ENCODE results near the gene ACTN2. TPM values are rescaled to one million over a fixed set of nuclear protein-coding genes. Genes with fewer than 3 reads are reported as not detected.

The ACTN2 gene
- total RNA-seq, 2 donors from 2014 or later = 0.06 to 0.19 TPM

DNA sequence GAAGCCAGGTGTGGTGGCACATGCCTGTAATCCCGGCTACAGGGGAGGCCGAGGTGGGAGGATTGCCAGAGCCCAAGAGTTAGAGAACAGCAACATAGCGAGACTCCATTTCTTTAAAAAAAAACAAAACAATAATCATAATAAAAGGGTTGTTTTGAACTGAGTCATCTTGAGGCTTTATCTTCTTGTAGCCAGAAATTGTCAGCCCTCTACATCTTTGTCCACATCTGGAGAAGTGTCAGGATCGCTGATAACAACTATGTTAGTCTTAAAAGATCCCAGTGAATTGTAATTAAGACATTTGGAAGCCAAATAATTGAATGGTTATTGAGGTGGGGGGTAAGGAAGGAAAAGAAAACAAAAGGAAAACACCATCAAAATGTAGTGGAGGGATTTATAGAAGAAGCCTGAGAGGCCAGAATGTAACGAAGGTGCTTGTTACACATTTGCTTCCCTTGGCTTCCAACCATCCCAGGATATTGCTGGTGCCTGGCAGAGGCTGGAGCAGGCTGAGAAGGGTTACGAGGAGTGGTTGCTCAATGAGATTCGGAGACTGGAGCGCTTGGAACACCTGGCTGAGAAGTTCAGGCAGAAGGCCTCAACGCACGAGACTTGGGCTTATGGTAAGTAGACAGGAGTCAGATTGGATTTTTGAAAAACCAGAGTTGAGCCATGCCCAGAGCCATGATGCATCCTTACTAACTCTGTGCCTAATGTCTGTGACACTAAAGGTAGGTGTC, 56.3 kb downstream of the ACTN2 start:
- no peaks in the 10 kb centered on the region for H3K36me3 Mint-ChIP-seq (ENCODE audit: low read depth)
- H3K9me3 Mint-ChIP-seq = no peaks in the 10 kb centered on the region
- ATAC-seq (replicated peaks) = no peak
- peaks cover 17% of the 10 kb centered on the region for H3K27me3 Mint-ChIP-seq
- H3K4me3 Mint-ChIP-seq = no peak overlapping the region
- no peak overlapping the region for H3K27ac Mint-ChIP-seq
- no peaks in the 10 kb centered on the region for H3K4me1 Mint-ChIP-seq

DNA sequence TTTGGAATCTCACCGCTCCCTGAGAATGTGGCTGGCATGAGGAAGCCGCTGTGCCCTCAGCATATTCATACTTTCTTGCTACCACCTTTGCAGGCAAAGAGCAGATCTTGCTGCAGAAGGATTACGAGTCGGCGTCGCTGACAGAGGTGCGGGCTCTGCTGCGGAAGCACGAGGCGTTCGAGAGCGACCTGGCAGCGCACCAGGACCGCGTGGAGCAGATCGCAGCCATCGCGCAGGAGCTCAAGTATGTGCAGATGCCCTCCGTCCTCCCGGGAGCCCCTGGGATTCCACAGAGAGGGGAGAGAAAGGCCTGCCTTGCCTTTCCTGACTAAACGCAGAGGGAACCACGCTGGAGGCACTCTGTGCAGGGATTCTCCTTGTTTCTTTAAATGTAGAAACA, 58.2 kb downstream of the ACTN2 start:
- H3K4me3 Mint-ChIP-seq = no peak overlapping the region
- no peaks in the 10 kb centered on the region for H3K9me3 Mint-ChIP-seq
- H3K27ac Mint-ChIP-seq = no peak overlapping the region
- peaks cover 26% of the 10 kb centered on the region for H3K27me3 Mint-ChIP-seq
- ATAC-seq (replicated peaks) = no peak
- H3K4me1 Mint-ChIP-seq = no peaks in the 10 kb centered on the region
- H3K36me3 Mint-ChIP-seq (ENCODE audit: low read depth) = no peaks in the 10 kb centered on the region

- H3K36me3 Mint-ChIP-seq (ENCODE audit: low read depth) = no peaks in the 10 kb centered on the region
- no peaks in the 10 kb centered on the region for H3K4me1 Mint-ChIP-seq
- no peak overlapping the region for H3K27ac Mint-ChIP-seq
- peaks cover 32% of the 10 kb centered on the region for H3K27me3 Mint-ChIP-seq
- ATAC-seq (replicated peaks) = no peak
- H3K9me3 Mint-ChIP-seq = no peaks in the 10 kb centered on the region
- H3K4me3 Mint-ChIP-seq = no peak overlapping the region
Observed at GRCh38 chr1:236746785-236747184, 60.5 kb downstream of the ACTN2 start.

DNA sequence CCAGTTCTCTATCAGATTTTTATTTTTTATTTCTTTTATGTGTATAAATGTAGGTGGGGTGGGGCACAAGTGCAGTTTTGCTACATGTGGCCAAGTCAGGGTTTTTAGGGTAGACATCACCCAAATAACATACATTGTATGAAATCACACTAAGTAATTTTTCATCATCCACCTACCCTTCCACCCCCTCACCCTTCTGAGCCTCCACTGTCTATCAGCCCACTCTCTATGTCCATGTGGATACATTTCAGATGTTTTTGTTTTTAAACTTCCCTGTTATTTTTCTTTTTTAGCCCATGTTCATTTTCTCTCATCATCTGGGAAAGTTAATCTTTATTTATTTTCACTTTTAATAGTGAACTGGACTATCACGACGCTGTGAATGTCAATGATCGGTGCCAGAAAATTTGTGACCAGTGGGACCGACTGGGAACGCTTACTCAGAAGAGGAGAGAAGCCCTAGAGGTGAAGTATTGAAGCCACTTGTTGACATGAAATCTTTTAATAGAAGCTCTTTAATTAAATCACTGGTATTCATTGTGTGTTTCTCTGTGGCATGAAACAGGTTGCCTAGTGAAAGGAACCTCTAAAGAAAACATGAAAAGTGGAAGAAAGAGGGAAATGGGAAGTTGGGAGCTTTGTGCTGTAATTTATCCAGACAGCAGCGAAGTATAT, 61.1 kb downstream of the ACTN2 start:
- no peak for ATAC-seq (replicated peaks)
- Mint-ChIP-seq H3K4me1 (no peaks in the 10 kb centered on the region), H3K9me3 (no peaks in the 10 kb centered on the region), H3K27me3 (peaks cover 30% of the 10 kb centered on the region), H3K4me3 (no peak overlapping the region), H3K36me3 (ENCODE audit: low read depth) (no peaks in the 10 kb centered on the region), H3K27ac (no peak overlapping the region)

DNA sequence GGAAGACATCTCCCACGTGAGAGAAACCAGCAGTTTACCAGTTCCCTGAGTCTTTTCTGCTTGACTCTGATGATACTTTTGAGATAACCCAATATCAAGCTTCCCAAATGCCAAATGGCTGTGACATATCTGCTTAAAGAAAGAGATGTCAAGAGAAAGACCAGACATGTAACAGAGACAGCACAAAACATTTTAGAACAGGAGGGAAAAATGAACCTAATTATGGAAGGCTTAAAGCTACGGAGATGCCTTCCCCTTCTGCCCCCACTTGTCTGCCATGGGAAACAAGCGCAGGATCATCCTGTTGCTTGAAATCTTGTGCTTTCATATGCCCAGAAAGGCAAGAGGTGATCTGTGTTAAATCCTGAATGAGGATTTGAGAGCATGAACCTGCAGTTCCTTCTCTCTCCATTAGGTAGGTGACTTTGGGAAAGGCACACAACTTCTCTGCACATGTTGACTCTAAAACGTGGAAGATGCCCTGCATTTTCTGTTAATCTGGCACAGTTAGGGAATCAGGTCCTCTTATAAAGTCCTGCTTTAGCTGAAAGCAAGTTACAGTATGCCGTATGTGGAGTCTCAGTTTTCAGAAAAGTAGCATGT, 62.1 kb downstream of the ACTN2 start:
- peaks cover 27% of the 10 kb centered on the region for H3K27me3 Mint-ChIP-seq
- H3K4me3 Mint-ChIP-seq = no peak overlapping the region
- H3K36me3 Mint-ChIP-seq (ENCODE audit: low read depth) = no peaks in the 10 kb centered on the region
- no peaks in the 10 kb centered on the region for H3K4me1 Mint-ChIP-seq
- no peak for ATAC-seq (replicated peaks)
- no peaks in the 10 kb centered on the region for H3K9me3 Mint-ChIP-seq
- H3K27ac Mint-ChIP-seq = no peak overlapping the region

DNA sequence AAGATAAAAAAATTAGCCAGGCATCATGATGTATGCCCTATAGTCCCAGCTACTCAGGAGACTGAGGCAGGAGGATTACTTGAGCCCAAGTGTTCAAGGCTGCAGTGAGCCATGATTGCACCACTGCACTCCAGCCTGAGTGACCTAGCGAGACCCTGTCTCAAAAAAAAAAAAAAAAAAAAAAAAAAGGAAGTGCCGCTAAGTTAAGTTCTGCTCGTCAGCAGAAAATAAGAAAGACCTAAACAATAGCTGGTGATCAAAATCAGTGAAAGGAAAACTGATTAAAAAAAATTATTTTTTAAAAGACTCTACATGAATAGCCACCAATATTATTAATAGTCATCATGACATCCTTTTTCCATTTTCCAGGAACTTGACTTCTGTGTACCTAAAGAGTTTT, 64.6 kb downstream of the ACTN2 start:
- no peak overlapping the region for H3K27ac Mint-ChIP-seq
- no peaks in the 10 kb centered on the region for H3K9me3 Mint-ChIP-seq
- H3K36me3 Mint-ChIP-seq (ENCODE audit: low read depth) = no peaks in the 10 kb centered on the region
- no peaks in the 10 kb centered on the region for H3K4me1 Mint-ChIP-seq
- H3K27me3 Mint-ChIP-seq = peaks cover 27% of the 10 kb centered on the region
- no peak for ATAC-seq (replicated peaks)
- H3K4me3 Mint-ChIP-seq = no peak overlapping the region

DNA sequence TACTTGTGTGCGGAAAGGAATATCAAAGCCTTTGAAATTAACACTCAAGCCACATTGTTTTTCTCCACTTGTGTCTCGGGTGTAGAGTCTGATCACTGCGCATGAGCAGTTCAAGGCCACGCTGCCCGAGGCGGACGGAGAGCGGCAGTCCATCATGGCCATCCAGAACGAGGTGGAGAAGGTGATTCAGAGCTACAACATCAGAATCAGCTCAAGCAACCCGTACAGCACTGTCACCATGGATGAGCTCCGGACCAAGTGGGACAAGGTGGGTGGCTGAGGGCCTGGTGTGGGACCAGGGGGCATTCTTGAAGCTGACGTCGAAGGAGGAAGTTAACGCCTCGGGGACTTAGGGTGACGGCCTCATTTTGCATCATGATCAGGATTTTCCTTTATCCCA, 65.1 kb downstream of the ACTN2 start:
- Mint-ChIP-seq H3K27ac (no peak overlapping the region), H3K27me3 (peaks cover 27% of the 10 kb centered on the region), H3K9me3 (no peaks in the 10 kb centered on the region), H3K36me3 (ENCODE audit: low read depth) (no peaks in the 10 kb centered on the region), H3K4me3 (no peak overlapping the region), H3K4me1 (no peaks in the 10 kb centered on the region)
- no peak for ATAC-seq (replicated peaks)

DNA sequence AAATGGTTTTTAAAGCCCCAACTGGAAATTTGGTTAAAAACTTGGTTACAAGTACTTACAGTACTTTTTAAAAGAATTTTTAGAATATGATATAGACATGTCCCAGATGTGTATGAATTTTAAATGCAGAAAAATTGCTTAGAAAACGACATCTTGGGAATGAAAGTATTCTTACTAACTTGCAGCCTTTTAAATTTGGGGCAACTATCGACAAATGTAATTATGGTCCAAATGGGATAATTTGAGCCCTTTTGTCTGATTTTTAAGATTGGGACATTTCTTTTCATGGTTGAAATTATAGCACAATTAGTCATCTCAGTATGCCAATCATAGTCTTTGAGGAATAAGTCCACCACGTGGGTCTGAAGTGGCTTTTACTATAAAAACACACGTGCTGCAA, 65.6 kb downstream of the ACTN2 start:
- H3K27me3 Mint-ChIP-seq = peaks cover 27% of the 10 kb centered on the region
- H3K27ac Mint-ChIP-seq = no peak overlapping the region
- no peaks in the 10 kb centered on the region for H3K4me1 Mint-ChIP-seq
- ATAC-seq (replicated peaks) = no peak
- H3K4me3 Mint-ChIP-seq = no peak overlapping the region
- no peaks in the 10 kb centered on the region for H3K36me3 Mint-ChIP-seq (ENCODE audit: low read depth)
- no peaks in the 10 kb centered on the region for H3K9me3 Mint-ChIP-seq

- Mint-ChIP-seq H3K4me3 (no peak overlapping the region), H3K27ac (no peak overlapping the region), H3K27me3 (peaks cover 15% of the 10 kb centered on the region), H3K9me3 (no peaks in the 10 kb centered on the region), H3K36me3 (ENCODE audit: low read depth) (no peaks in the 10 kb centered on the region), H3K4me1 (no peaks in the 10 kb centered on the region)
- ATAC-seq (replicated peaks) = no peak
Observed at GRCh38 chr1:236753516-236753915, 67.2 kb downstream of the ACTN2 start.

GRCh38 chr1:236753964-236754363, 67.7 kb downstream of the ACTN2 start:
- H3K4me3 Mint-ChIP-seq = no peak overlapping the region
- H3K27me3 Mint-ChIP-seq = peaks cover 14% of the 10 kb centered on the region
- no peaks in the 10 kb centered on the region for H3K36me3 Mint-ChIP-seq (ENCODE audit: low read depth)
- H3K27ac Mint-ChIP-seq = no peak overlapping the region
- H3K4me1 Mint-ChIP-seq = no peaks in the 10 kb centered on the region
- H3K9me3 Mint-ChIP-seq = no peaks in the 10 kb centered on the region
- no peak for ATAC-seq (replicated peaks)

DNA sequence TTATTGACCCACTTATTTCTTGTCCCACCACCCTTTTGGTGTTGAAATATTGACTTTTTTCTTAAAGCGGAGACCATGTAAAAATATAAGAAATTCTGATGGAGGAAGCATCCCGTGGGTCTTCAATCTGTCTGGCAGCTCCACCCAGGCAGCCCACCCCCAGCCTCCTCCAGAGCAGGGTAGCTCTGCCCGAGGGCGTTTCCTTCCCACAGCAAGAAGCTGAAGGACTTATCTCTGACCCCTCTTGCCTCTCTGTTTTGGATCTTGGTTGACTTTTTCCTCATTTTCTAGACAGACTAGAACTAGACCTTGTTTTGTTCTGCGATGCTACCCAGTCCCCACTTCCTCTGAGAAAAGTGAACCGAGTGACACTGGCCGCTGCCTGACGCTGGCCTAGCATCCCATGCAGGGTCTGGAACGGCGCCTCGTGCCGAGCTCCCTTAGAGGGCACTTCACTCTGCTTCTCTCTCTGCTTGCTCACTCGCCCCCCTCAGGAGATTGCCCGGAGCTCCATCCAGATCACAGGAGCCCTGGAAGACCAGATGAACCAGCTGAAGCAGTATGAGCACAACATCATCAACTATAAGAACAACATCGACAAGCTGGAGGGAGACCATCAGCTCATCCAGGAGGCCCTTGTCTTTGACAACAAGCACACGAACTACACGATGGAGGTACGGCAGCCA, 68.4 kb downstream of the ACTN2 start:
- ATAC-seq (replicated peaks) = no peak
- Mint-ChIP-seq H3K27me3 (peaks cover 14% of the 10 kb centered on the region), H3K27ac (no peak overlapping the region), H3K36me3 (ENCODE audit: low read depth) (no peaks in the 10 kb centered on the region), H3K4me3 (no peak overlapping the region), H3K9me3 (no peaks in the 10 kb centered on the region), H3K4me1 (no peaks in the 10 kb centered on the region)

- H3K27ac Mint-ChIP-seq = no peak overlapping the region
Observed at GRCh38 chr1:236757640-236758039, 71.3 kb downstream of the ACTN2 start.

GRCh38 chr1:236759252-236759859, 73.1 kb downstream of the ACTN2 start:
- Mint-ChIP-seq H3K27ac (no peak overlapping the region), H3K27me3 (peaks cover 7% of the 10 kb centered on the region), H3K9me3 (no peaks in the 10 kb centered on the region), H3K4me3 (peak overlapping the region; percentile 14), H3K36me3 (ENCODE audit: low read depth) (no peaks in the 10 kb centered on the region), H3K4me1 (no peaks in the 10 kb centered on the region)
- ATAC-seq (replicated peaks) = peak; percentile 43

More at GRCh38 chr1:236757640-236758039, 71.3 kb downstream of the ACTN2 start:
- Mint-ChIP-seq H3K36me3 (ENCODE audit: low read depth) (no peaks in the 10 kb centered on the region), H3K4me1 (no peaks in the 10 kb centered on the region), H3K27me3 (no peaks in the 10 kb centered on the region), H3K4me3 (no peak overlapping the region), H3K9me3 (no peaks in the 10 kb centered on the region)
- ATAC-seq (replicated peaks) = no peak

DNA sequence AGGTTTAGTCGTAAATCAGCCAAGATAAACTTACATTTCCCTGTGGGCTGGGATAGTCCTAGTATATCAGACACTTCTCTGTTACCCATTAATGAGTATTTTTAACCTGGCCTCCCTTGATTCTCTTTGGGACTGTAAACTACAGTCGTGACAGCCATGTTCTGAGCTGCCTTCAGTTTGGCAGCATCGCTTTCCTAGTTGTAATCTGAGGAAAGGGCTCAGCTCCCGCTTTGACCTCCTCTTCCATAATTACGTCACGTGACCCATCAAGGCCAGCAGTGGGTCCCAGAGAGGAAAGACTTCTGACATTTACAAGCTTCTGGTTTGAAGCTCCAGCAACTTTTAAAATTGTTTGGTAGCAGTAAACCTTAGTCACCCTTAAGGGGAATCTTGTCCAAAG, 74.2 kb downstream of the ACTN2 start:
- Mint-ChIP-seq H3K4me1 (no peaks in the 10 kb centered on the region), H3K9me3 (no peaks in the 10 kb centered on the region), H3K27me3 (peaks cover 7% of the 10 kb centered on the region), H3K36me3 (ENCODE audit: low read depth) (no peaks in the 10 kb centered on the region), H3K4me3 (no peak overlapping the region), H3K27ac (no peak overlapping the region)
- ATAC-seq (replicated peaks) = no peak
